Stimulated activated CD8-positive, alpha-beta memory T cell treated with anti-CD3 and anti-CD28 coated beads, Interleukin-4, amount 100 ng/mL, for 48 hours (primary cell): Measurements from ENCODE around the gene MYOCD.

Experiments used
- DNase-seq: peaks from one replicate; pipeline ENCODE4 v3.0.0-alpha.2; 2020

MYOCD gene

DNA sequence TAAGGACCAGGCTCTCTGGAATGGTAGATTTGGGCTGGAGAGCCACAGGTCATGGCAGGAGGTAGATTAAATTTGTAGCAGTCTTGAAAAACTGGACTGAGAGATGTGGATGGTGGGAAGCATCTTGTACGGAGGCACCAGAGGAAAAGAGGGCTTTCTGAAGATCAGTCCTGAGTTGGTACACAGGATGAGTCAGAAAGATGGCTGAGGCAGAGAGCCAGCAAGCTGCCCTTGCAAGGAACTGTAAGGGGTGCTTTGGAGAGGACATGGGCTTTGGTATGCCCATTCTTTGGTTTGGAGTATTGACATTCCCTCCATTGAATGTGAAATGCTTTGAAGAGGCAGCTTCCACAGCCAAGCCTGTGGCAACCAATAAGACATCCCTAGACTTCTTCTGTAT, 55.9 kb downstream of the MYOCD start:
- DNase-seq = no peak

DNA sequence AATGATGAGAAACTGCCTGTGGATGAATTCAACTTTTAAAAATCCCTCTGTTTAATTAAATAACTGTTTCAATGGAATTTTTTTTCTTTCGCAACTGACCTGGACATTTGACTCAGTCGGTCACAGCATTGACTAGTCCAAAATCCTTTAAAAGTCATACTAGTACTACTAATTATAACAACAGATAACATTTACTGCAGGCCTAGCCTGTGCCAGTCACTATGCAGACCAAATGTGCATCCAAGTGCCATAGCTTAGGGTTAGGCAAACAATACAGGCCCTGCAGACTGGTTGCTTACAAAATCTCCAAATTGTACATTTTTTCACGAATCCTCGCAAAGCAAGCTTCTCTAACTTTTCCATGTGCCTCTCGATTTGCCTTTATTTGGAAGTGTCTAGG, 56.6 kb downstream of the MYOCD start:
- no peak for DNase-seq

- no peak for DNase-seq
These were observed 60.4 kb downstream of the MYOCD start for GRCh38 chr17:12726131-12726530.

GRCh38 chr17:12727076-12727760, 61.5 kb downstream of the MYOCD start:
- DNase-seq = no peak

GRCh38 chr17:12727881-12728280, 62.2 kb downstream of the MYOCD start:
- DNase-seq = no peak

DNA sequence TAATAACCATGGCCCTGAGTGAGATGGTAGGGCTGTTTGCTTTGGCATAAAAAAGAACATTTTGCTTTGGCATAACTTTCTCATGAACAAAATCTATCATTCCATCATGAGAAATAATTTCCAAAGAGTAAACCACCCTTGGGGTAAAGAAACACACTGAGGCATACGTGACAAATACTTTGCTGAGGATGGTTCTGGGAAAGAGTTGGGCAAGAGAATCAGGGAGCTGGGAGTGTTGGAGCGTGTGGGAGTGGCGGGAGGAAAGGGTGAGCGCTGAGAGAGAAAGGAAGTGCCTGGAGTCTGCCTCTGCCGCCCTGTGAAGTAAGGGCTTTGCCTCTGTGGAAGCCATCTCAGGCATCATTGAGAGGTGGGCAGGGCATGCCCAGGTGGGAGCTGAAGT, 63.4 kb downstream of the MYOCD start:
- no peak for DNase-seq

DNA sequence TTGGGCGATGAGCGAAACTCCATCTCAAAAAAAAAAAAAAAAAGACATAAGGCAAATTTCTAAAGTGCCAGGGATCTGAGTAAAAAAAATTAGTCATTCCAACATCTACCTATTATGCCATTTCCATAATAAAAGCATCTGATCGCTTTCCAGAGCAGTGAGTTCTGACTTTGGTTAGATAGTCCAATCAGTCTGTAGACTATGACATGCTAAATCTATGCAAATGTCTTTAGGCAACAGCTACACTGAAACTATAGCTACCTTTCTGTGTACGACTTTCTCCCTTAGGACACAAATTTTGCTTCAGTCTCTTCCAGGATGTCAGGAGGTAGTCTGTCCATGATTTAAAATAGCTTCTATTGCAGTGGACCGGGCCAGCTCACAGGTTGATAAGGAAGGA, 64.7 kb downstream of the MYOCD start:
- no peak for DNase-seq

DNA sequence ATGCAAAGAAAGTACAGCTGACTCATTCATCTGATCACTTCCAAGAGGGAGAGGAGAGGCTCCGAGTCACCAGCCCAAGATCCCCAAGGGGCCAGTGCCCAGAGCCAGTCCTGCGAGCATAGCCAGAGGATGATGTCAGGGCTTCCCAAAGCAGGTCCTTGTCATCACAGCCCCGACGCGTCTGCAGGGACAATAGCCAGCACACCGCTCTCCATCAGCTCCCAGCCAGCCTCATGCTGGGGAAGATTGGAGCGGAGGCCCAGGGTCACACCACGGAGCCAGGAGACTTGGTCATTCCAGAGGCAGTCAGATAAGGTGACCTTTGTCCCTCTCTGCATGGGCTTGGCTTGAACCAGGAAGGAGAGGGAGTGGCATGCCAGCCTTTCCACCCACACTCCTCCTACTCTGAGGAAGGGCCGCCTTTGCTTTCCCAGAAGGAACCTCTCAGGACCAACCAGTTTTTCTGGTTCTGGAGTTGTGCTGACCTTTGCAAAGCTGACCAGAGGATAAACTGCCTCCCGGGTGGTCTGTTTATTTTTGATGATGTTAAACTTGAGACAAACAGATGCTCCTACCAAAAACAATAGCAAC, 65.3 kb downstream of the MYOCD start:
- DNase-seq = no peak

DNA sequence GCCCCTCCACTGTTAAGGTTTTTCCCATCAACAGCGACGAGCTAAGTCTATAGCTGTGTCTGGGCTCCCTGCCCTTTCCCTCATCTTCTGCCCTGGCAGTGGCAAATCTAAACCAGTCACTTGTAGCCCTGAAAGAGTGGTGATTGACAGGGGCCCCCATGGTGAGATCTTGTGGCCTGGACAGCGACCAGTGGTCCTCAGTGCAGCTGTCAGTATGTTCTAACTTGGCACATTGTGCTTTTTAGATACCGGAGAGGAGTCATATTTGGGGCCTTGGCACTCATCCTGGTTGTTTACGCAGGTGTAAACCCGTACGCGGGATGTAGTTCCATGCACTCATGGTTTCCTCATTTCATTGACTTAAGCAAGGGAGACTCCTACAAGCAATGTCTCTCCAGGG, 66.1 kb downstream of the MYOCD start:
- no peak for DNase-seq

DNA sequence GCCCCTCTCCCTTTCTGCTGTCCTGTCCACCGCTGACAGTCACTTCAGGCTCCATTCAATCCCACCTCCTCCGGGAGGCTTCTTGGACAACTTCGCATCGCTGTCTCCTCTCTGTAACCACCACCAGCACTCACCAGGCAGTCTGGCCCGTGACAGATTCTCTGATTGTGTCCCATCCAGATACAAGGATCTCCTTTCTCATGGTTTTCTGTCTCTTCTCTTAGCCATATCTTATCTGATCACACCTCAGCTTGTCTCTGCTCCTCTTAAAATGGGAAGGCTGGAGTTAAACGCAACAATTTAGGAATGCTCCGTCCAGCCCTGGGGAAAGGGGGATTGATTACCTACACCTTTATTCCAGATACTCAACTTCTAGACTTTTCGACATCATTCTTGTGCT, 66.7 kb downstream of the MYOCD start:
- no peak for DNase-seq

DNA sequence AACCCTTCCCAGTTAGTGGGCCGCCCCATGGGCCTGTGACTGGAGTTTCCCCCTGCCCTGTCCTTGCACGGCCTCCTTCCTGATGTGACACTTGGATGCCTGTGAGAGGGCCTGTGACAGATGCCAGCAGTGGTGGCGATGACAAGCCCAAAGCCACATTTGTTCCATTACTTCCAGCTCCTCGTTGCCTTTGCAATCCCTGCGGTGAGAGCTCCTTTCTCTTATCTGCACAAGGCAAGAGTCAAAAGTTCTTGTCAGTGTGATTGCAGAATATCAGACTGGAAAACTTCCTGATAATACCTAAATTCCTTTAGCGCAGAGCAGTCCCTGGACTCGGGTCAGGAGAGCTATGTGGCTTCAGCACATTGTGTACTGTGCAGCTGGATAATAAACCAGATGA, 69.2 kb downstream of the MYOCD start:
- no peak for DNase-seq

- no peak for DNase-seq
These were observed 69.8 kb downstream of the MYOCD start for GRCh38 chr17:12735517-12735916.

DNA sequence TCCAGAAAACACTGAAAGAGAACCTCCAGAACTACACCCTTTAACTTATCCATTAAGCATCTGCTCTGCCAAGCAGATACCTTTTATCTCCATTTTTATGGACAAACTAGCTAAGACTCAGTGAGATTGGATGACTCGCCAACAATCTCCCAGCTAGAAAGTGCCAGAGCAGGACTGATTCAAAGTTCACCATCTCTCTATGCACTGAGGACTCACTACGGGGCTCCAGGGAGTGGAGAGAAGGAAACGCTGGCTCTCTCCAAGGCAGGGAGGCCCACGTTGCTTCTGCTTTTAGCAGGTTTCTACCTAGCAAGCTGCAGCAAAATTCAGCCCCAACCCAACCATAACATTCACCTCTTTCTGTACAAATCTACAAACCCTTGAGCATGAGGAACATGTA, 70.8 kb downstream of the MYOCD start:
- DNase-seq = no peak

GRCh38 chr17:12737740-12738469, 72.2 kb downstream of the MYOCD start:
- DNase-seq = no peak

DNA sequence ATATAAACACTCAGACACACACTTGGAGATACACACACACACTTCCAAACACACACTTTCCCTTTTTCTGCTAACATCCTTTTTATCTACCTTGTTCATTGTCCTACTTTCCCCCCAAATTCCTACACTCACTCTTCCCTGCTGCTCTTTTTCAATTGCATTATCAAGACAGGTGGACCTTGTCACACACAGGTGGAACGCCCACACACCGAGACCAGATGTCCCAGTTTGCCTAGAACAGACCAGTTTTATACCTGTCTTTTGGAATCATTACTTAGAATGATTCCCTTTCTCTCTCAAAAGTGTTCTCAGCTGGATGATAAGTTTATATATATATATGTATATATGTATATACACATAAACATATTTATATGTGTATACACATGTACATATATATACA, 72.9 kb downstream of the MYOCD start:
- DNase-seq = no peak

GRCh38 chr17:12739500-12739899, 73.8 kb downstream of the MYOCD start:
- no peak for DNase-seq

DNA sequence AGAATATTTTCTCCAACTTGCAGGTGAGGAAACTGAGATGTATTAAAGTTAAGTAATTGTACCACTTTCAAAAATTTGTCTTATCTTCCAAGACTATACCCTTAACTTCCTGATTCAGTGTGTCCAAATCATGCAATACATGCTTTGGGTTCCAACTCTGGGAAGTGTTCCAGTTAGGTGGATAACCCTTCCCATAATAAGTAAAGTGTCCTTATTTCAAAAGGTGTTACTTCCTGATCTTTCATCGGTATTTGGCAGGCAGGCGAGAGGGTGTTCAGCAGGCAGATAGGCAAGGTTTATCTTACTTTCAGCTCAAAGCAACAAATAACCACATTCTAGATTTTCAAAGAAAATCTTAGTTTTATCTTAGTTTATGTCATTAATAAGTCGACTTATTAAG, 77.4 kb downstream of the MYOCD start:
- DNase-seq = no peak

DNA sequence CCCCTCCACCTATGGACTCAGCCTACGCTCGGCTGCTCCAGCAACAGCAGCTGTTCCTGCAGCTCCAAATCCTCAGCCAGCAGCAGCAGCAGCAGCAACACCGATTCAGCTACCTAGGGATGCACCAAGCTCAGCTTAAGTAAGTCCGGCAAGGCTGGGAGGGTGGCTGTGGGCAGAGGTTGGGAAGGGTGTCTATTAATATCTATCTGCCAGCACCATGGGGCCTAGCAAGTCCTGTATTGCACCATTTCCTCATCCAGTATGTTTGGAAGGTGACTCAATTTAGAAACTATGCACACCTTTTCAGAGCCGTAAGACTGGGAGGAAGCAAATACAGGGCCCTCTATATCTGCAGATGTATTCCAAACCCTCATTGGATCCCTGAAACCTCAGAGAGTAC, 78.6 kb downstream of the MYOCD start:
- no peak for DNase-seq

DNA sequence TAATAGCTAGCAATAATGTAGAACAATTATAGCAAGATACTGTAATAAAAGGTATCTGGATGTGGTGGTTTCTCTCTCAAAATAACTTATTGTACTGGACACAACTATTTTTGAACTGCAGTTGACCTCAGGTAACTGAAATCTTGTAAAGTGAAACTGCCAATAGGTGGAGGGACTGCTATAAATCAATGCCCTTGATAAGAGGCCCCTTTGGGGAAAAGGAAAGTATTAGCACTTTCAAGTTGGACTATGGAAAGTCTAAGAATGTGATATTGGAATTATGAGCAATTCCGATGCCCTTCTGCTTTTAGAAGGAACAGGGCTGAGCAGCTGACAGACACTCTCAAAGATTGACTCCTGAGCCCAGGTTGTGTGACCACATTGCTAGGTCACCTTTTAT, 79.1 kb downstream of the MYOCD start:
- no peak for DNase-seq

- DNase-seq = no peak
These were observed 79.8 kb downstream of the MYOCD start for GRCh38 chr17:12745486-12745885.

GRCh38 chr17:12756786-12757185, 91.1 kb downstream of the MYOCD start:
- no peak for DNase-seq

DNA sequence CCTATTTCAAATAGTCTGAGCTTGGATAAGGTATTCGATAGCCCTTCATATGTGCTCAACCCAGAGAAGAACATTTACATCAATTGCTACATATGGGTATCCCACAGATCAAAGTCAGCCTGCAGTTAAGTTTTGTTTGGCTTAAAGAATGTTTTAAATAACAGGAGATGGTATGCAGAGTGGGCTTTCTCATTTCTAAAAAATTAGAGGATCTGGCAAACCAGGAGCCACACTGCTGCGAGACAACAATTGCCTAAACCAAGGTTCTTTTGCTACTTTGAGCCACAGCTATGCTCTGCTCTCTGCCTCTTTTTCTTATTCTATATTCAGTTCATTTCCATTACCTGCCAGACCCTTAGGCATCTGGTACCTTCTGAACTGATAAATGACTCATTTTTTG, 93.4 kb downstream of the MYOCD start:
- DNase-seq = no peak

- DNase-seq = no peak
These were observed 99.9 kb downstream of the MYOCD start for GRCh38 chr17:12765548-12765947.

DNA sequence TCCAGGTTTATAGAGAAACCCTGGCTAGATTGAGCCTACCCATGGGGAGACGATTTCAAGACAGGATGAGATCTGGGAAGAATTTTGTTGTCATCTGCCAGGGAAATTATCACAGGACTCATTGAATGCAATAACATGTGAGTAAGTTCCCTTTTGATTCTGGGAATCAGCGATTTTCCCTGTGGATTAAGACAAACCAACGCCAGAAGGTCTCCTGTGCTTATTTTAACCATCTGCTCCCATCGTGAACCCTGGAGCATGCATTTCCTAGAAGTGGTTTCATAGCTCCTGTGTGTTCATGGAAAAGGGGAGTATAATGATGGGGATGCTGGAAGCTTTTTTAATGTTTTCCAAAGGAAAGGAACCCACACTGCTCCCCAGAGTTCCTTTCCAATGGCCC, 102.6 kb downstream of the MYOCD start:
- DNase-seq = no peak

DNA sequence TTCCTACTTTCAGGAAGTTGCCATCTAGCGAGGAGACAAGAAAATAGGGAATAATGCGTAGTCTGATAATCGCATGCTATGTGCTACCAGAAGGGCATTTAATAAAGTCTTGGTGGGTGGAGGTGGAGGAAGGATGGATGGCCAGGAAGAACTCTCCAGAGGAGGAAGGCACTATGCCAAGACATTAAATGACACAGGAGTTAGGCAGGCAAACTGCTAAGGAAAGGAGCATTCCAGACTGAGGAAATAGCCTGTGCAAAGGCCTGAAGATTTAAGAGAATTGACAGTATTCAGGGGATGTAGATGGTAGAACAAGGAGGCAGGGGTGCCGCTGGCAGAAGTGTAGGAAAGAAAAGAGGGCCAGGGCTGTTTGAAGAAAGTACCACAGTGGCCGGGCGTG, 104.3 kb downstream of the MYOCD start:
- DNase-seq = no peak
